Type B pancreatic cell (in vitro differentiated cells): ENCODE results near the gene SLC46A1. TPM values are rescaled to one million over a fixed set of nuclear protein-coding genes. Genes with fewer than 3 reads are reported as not detected.

Experiments
- DNase-seq: peaks from one replicate; pipeline ENCODE4 v3.0.0; 2021; ENCODE audit warnings: mixed read lengths; ENCODE audit not compliant: unreplicated experiment; ENCODE audit errors: extremely low spot score
- H3K27ac Mint-ChIP-seq: 2 replicates; pipeline ENCODE4 v1.8.0; 2021; ENCODE audit warnings: mild to moderate bottlenecking, mixed read lengths
- H3K27me3 Mint-ChIP-seq: 2 replicates; pipeline ENCODE4 v1.8.0; 2021; ENCODE audit warnings: mixed read lengths
- H3K36me3 Mint-ChIP-seq: 2 replicates; pipeline ENCODE4 v1.8.0; 2021; ENCODE audit warnings: mixed read lengths
- H3K4me1 Mint-ChIP-seq: one replicate; pipeline ENCODE4 v1.8.0; 2021; ENCODE audit warnings: mixed read lengths; ENCODE audit not compliant: unreplicated experiment
- H3K4me3 Mint-ChIP-seq: 2 replicates; pipeline ENCODE4 v1.8.0; 2021; ENCODE audit warnings: mild to moderate bottlenecking, mixed read lengths
- H3K9me3 Mint-ChIP-seq: 2 replicates; pipeline ENCODE4 v1.8.0; 2021; ENCODE audit warnings: mixed read lengths
- total RNA-seq: library from RNA; stranded (reverse); gene quantifications from 2 replicates; pipeline ENCODE4 v1.2.1, GENCODE V29; 2021; ENCODE audit warnings: low replicate concordance
- TF ChIP-seq, protein P1 (sequence below): fragments of 200-600 bp; sonication (generic); conservative IDR thresholded peaks from 2 replicates; pipeline ENCODE4 v1.5.0; 2021; ENCODE audit warnings: antibody characterized with exemption, mild to moderate bottlenecking

The SLC46A1 gene
- total RNA-seq, 1 donor from 2014 or later = 21.9 TPM

DNA sequence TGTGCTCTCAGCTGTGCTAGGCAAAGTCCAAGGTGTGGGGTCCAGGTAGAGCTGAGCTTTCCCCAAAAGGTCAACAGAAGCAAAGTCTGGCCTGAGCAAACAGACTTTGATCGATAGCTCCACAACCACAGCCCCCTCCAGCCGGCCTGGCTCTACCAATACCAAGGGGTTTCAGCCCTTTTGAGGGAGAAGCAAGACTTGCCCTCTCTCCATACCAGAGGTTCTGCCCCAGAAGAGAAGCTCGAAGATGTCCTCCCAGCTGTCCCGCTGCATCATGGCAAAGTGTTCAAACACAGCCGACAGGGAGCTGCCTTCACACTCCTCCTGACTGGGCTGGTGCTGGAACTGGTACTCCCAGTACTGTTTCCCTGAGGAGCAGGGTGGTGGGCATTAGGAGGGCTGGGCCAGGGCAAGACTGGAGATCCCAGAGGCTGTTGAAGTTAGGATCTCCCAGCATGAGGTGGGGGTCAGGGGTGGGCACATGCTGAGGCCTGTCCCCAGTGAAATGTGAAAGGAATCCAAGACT, 37.6 kb downstream of the SLC46A1 start:
- Mint-ChIP-seq H3K9me3 (no peaks in the 10 kb centered on the region), H3K36me3 (no peaks in the 10 kb centered on the region), H3K4me1 (peaks cover 24% of the 10 kb centered on the region), H3K4me3 (no peak overlapping the region), H3K27ac (no peak overlapping the region), H3K27me3 (peaks cover 6% of the 10 kb centered on the region)
- DNase-seq = no peak
- TF ChIP-seq, protein P1, sequence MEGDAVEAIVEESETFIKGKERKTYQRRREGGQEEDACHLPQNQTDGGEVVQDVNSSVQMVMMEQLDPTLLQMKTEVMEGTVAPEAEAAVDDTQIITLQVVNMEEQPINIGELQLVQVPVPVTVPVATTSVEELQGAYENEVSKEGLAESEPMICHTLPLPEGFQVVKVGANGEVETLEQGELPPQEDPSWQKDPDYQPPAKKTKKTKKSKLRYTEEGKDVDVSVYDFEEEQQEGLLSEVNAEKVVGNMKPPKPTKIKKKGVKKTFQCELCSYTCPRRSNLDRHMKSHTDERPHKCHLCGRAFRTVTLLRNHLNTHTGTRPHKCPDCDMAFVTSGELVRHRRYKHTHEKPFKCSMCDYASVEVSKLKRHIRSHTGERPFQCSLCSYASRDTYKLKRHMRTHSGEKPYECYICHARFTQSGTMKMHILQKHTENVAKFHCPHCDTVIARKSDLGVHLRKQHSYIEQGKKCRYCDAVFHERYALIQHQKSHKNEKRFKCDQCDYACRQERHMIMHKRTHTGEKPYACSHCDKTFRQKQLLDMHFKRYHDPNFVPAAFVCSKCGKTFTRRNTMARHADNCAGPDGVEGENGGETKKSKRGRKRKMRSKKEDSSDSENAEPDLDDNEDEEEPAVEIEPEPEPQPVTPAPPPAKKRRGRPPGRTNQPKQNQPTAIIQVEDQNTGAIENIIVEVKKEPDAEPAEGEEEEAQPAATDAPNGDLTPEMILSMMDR = no peak

- no peak overlapping the region for H3K4me3 Mint-ChIP-seq
- no peaks in the 10 kb centered on the region for H3K36me3 Mint-ChIP-seq
- peaks cover 4% of the 10 kb centered on the region for H3K27me3 Mint-ChIP-seq
- no peak for DNase-seq
- TF ChIP-seq, protein P1 = no peak
- H3K4me1 Mint-ChIP-seq = peaks cover 19% of the 10 kb centered on the region
- no peak overlapping the region for H3K27ac Mint-ChIP-seq
- H3K9me3 Mint-ChIP-seq = no peaks in the 10 kb centered on the region
Measured at GRCh38 chr17:28367641-28368305, 38.2 kb downstream of the SLC46A1 start.

DNA sequence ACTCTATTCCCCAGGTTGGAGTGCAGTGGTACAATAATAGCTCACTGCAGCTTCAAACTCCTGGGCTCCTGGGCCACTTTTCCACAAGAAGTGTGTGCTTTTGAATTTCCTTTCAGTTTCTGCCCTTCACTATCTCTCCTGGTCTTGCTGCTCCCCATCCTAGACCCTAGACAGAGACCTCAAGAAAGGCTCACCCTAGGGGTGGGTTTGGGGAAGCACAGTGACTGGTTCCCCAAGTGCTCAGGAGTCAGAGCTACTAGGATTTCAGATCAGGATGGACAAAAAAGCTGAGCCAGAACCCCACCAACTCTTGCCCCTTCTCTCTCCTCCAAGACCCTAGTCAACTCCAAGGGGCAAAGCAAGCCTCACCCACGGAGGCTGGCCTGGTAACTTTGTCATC, 39.4 kb downstream of the SLC46A1 start:
- Mint-ChIP-seq H3K27ac (no peak overlapping the region), H3K4me1 (peaks cover 17% of the 10 kb centered on the region), H3K4me3 (no peak overlapping the region), H3K36me3 (no peaks in the 10 kb centered on the region), H3K27me3 (peaks cover 4% of the 10 kb centered on the region), H3K9me3 (no peaks in the 10 kb centered on the region)
- no peak for DNase-seq
- TF ChIP-seq, protein P1 = peak; percentile 14

DNA sequence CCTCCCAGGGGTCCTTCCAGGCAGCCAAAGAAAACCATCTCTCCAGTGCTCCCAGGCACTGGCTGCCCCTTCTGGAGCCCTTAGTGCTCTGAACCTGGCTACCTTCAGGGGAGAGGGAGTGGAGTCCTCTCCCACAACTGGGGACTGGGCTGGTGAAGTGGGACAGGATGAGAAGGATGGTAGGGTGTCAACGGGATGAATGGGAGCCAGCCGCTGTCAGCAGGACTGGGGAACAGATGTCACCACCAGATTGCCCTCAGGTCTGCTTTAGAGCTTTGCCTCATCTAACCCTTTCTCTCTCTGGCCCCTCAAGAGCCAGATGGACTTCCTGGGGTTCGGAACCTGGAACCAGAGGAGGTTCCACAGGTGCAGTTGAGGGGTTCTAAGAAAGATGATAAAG, 40.5 kb downstream of the SLC46A1 start:
- Mint-ChIP-seq H3K36me3 (peaks cover 2% of the 10 kb centered on the region), H3K4me1 (peaks cover 9% of the 10 kb centered on the region), H3K4me3 (no peak overlapping the region), H3K27ac (no peak overlapping the region), H3K27me3 (no peaks in the 10 kb centered on the region), H3K9me3 (no peaks in the 10 kb centered on the region)
- no peak for DNase-seq
- TF ChIP-seq, protein P1 = no peak

GRCh38 chr17:28364665-28365363, 41.2 kb downstream of the SLC46A1 start, which contains the start of gene SEBOX:
Gene SEBOX (minus strand): TSS chr17:28365199. CDS start chr17:28365151, 48 bp downstream.
- DNase-seq = no peak
- TF ChIP-seq, protein P1 = no peak
- no peak within 1 kb of the TSS for H3K27ac Mint-ChIP-seq
- peaks cover 5% of the 10 kb centered on the region for H3K36me3 Mint-ChIP-seq
- H3K9me3 Mint-ChIP-seq = no peaks in the 10 kb centered on the region
- H3K4me3 Mint-ChIP-seq = no peak within 1 kb of the TSS
- H3K4me1 Mint-ChIP-seq = peaks cover 2% of the 10 kb centered on the region
- H3K27me3 Mint-ChIP-seq = no peaks in the 10 kb centered on the region
